ENCODE results near the gene SORBS1.
"Not testable (repeated sequence)": the region's sequence is repeated elsewhere in the genome, so short reads cannot be mapped to it uniquely, and the experiment has no call there.

GRCh38 chr10:95347402-95347766 lies 213.8 kb downstream of the SORBS1 start:
- not testable (repeated sequence) for TF ChIP-seq CTCF (IDR thresholded peaks at IDR 0.05; ENCODE audit: insufficient read depth, low read depth, low read length); EZH2 (IDR thresholded peaks at IDR 0.05; ENCODE audit: insufficient read depth, low read length)

Measured in astrocyte (in vitro differentiated cells and primary cell).